ENCODE results near the gene CD33.
"Not testable (repeated sequence)": the region's sequence is repeated elsewhere in the genome, so short reads cannot be mapped to it uniquely, and the experiment has no call there.

CD33 gene

DNA sequence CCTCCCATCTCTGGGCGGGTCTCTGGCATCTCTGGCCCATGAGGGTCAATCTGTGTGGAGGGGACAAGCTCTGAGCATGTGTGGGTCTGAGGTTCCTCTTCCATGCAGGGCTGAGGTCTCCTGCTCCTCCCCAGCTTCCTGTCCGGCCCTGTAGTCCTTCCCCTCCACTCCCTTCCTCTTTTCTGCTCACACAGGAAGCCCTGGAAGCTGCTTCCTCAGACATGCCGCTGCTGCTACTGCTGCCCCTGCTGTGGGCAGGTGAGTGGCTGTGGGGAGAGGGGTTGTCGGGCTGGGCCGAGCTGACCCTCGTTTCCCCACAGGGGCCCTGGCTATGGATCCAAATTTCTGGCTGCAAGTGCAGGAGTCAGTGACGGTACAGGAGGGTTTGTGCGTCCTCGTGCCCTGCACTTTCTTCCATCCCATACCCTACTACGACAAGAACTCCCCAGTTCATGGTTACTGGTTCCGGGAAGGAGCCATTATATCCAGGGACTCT lies at the start of gene CD33:
Gene CD33 (plus strand): TSS at position 183 of the 496 bp plus-strand sequence. CDS start 39 bp downstream, at position 222.
- DNase-seq (ENCODE audit: insufficient read length, low spot score); FAIRE-seq: not testable (repeated sequence)

GRCh38 chr19:51179256-51179655 lies 45.6 kb upstream of the CD33 start:
- FAIRE-seq (no peak), DNase-seq (ENCODE audit: insufficient read length, low spot score) (no peak)
- TF ChIP-seq CTCF (IDR thresholded peaks at IDR 0.05; ENCODE audit: insufficient read depth, missing control alignments) = no peak

DNA sequence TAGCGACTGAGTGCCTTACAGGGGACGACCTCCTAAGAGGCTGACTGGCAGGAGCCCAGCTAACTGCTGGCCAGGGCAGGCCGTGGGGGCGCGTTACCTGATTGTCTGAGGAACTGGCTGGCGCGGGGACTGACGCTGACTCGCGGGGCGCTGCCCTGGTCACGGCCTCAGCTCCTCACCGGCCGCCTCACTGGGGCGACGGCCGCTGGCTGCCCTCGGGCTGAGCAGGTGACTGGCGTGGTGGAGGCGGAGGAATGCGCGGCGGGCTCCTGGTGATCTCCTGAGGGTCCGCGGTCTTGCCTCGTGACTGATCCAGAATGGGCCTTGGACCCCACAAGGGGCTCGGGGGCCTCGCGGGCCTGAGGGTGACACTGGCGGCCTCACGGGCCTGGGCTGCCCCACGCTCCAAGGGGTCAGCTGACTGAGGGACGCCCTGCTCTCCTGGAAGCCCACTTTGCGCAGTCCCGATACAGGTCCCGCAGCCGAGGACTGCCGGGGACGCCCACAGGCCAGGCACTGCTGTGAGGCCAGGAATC lies 43.4 kb upstream of the CD33 start:
- DNase-seq (ENCODE audit: insufficient read length, low spot score) (no peak), FAIRE-seq (no peak)
- no peak for TF ChIP-seq CTCF (IDR thresholded peaks at IDR 0.05; ENCODE audit: insufficient read depth, missing control alignments)

GRCh38 chr19:51181913-51182419 lies 42.9 kb upstream of the CD33 start:
- no peak for TF ChIP-seq CTCF (IDR thresholded peaks at IDR 0.05; ENCODE audit: insufficient read depth, missing control alignments)
- FAIRE-seq = no peak
- DNase-seq (ENCODE audit: insufficient read length, low spot score) = no peak

- FAIRE-seq (no peak), DNase-seq (ENCODE audit: insufficient read length, low spot score) (no peak)
- TF ChIP-seq CTCF (IDR thresholded peaks at IDR 0.05; ENCODE audit: insufficient read depth, missing control alignments) = no peak
Measured at GRCh38 chr19:51183629-51184028, 41.3 kb upstream of the CD33 start.

- FAIRE-seq (no peak), DNase-seq (ENCODE audit: insufficient read length, low spot score) (no peak)
- TF ChIP-seq CTCF (IDR thresholded peaks at IDR 0.05; ENCODE audit: insufficient read depth, missing control alignments) = no peak
Measured at GRCh38 chr19:51185069-51185867, 39.6 kb upstream of the CD33 start.

DNA sequence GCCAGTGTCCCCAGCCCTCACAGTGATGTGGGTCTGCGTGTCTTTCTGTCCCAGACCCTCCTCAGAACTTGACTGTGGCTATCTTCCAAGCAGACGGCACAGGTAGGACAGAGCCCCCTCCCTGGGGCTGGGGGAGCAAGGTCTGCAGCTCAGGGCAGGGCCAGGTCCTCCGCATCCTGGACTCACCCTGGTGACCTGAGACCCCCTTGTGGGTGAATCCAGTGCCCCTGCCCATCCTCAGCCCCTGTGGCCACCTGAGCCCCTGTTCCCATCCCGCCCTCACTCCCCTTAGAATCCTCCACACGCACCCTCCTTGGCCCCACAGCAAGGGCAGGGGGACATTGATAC lies 39.0 kb upstream of the CD33 start:
- no peak for TF ChIP-seq CTCF (IDR thresholded peaks at IDR 0.05; ENCODE audit: insufficient read depth, missing control alignments)
- no peak for FAIRE-seq
- DNase-seq (ENCODE audit: insufficient read length, low spot score) = no peak
